Measurements from ENCODE around the gene CACNB3.
"Not testable (repeated sequence)": the region's sequence is repeated elsewhere in the genome, so short reads cannot be mapped to it uniquely, and the experiment has no call there.

Gene CACNB3

GRCh38 chr12:48819986-48820725 lies 1.9 kb downstream of the CACNB3 start:
- DNase-seq = no peak

GRCh38 chr12:48822139-48822538 lies 3.8 kb downstream of the CACNB3 start:
- DNase-seq = no peak

- DNase-seq = no peak
Measured at GRCh38 chr12:48822711-48823110, 4.4 kb downstream of the CACNB3 start.

GRCh38 chr12:48823281-48823680 lies 5.0 kb downstream of the CACNB3 start:
- no peak for DNase-seq

GRCh38 chr12:48824112-48824511 lies 5.8 kb downstream of the CACNB3 start:
- peak; percentile 48 for DNase-seq

- DNase-seq = no peak
Measured at GRCh38 chr12:48824905-48825304, 6.6 kb downstream of the CACNB3 start.

- DNase-seq = no peak
Measured at GRCh38 chr12:48826209-48826855, 8.0 kb downstream of the CACNB3 start.

GRCh38 chr12:48827026-48827425 lies 8.7 kb downstream of the CACNB3 start:
- DNase-seq = no peak

- DNase-seq = no peak
Measured at GRCh38 chr12:48827513-48828096, 9.3 kb downstream of the CACNB3 start.

- no peak for DNase-seq
Measured at GRCh38 chr12:48828293-48828692, 10.0 kb downstream of the CACNB3 start.

- DNase-seq = no peak
Measured at GRCh38 chr12:48828841-48829575, 10.7 kb downstream of the CACNB3 start.

GRCh38 chr12:48831257-48831656 lies 13.0 kb downstream of the CACNB3 start:
- no peak for DNase-seq

- no peak for DNase-seq
Measured at GRCh38 chr12:48832321-48833060, 14.2 kb downstream of the CACNB3 start.

GRCh38 chr12:48838048-48838447 lies 19.8 kb downstream of the CACNB3 start:
- DNase-seq = no peak

GRCh38 chr12:48842021-48842420 lies 23.7 kb downstream of the CACNB3 start:
- DNase-seq = not testable (repeated sequence)

GRCh38 chr12:48851883-48852733 lies 33.8 kb downstream of the CACNB3 start, which contains the start of gene DDX23:
Gene DDX23 (minus strand): TSS chr12:48852163. CDS start chr12:48845782, 6,381 bp downstream.
- DNase-seq = peak; percentile 97

GRCh38 chr12:48852734-48853688 lies 34.7 kb downstream of the CACNB3 start:
- peak; percentile 93 for DNase-seq

- DNase-seq = no peak
Measured at GRCh38 chr12:48854488-48854887, 36.2 kb downstream of the CACNB3 start.

- DNase-seq = not testable (repeated sequence)
Measured at GRCh38 chr12:48854932-48855331, 36.6 kb downstream of the CACNB3 start.

- DNase-seq = no peak
Measured at GRCh38 chr12:48856379-48856778, 38.1 kb downstream of the CACNB3 start.
